ENCODE results near the gene PBX2.
"Not testable (repeated sequence)": the region's sequence is repeated elsewhere in the genome, so short reads cannot be mapped to it uniquely, and the experiment has no call there.

The PBX2 gene

DNA sequence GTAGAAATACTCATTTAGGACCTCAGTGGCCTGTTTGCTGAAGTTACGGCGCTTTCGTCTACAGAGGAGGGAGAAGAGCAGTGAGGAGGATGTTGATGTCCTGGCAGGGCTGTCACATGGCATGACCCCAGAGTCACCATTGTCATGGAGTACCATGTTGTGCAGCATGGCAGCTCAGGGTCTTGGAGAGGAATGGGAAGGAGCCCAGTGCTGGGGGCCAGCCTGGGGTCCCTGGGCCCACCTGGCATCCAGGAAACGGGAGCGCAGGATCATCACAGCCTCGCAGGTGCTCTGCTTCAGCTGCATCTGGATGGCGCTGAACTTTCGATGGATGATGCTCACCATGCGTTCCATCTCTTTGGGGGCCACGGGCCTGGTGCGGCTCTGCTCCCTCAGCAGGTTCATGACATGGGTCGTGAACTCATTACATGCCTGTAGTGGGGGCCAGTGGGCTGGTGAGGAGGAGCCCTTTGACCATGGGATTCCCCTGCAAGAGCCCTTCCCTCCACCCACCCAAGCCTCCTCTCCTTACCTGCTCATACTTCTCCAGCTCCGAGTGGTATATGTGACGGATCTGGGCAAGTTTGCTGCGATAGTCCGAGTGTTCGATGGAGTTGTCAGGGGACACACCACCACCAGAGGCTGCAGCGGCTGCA lies 2.1 kb downstream of the PBX2 start:
- H3K4me3 ChIP-seq (ENCODE audit: low read depth, low read length) = not testable (repeated sequence)

DNA sequence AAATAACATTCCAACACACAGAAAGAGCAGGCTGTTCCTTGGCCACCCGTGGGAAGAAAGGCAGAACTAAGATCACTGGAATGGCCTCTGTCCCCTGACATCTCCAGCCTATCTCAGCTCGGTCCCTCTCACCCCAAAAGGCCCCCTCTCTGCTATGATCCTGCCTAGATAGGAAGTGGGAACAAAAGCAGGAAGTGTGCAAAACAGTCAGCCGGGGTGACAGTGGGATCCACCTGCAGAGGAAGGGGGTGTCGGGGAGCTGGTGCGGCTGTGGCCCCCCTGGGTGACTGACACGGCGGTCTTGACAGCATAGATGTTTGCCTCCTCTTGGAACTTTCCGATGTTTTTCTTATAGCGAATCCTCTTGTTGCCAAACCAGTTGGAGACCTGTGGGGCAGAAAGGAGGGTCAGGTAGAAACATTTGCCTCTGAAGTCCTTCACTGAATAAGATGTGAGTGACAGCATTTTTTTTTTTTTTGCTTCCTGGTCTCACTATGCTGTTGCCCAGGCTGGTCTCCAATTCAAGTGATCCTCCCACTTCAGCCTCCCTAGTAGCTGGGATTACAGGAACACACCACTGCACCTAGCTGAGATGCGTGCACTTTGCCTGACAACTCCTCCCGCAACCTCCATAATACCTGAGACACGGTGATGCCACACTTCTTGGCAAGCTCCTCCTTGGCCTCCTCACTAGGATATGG lies 2.8 kb downstream of the PBX2 start:
- H3K4me3 ChIP-seq (ENCODE audit: low read depth, low read length) = no peak overlapping the region

DNA sequence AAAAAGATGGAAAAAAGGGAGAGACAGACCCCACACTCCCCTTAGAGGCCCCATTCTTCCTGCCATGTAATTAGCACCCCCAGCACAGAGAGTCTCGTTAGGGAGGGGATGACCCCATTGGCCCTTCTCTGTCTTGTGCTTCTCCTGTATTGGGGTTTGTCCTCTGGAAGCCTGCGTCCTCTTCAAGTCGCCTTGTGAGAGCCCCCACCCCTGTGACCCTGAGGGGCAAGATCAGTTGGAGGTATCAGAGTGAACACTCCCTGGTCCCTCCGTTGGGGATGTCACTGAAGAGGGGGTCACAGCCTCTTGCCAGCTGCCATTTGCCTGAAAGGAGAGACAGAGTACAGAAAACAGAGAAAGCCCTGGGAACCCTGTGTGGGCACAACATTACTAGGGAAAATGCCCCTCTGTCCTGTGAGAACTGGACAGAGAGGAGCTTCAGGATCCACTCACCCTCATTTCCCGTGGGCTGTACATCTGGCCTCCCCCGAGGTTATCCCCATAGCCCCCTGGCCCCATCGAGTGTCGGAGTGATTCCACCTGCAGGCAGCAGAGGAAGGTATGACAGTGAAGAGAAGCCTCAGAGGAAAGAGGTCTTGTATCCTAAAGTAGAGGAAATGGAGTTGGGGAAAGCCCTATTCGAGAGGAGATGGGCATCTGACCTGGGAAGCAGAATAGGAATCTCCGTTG lies 3.7 kb downstream of the PBX2 start:
- H3K4me3 ChIP-seq (ENCODE audit: low read depth, low read length) = not testable (repeated sequence)

DNA sequence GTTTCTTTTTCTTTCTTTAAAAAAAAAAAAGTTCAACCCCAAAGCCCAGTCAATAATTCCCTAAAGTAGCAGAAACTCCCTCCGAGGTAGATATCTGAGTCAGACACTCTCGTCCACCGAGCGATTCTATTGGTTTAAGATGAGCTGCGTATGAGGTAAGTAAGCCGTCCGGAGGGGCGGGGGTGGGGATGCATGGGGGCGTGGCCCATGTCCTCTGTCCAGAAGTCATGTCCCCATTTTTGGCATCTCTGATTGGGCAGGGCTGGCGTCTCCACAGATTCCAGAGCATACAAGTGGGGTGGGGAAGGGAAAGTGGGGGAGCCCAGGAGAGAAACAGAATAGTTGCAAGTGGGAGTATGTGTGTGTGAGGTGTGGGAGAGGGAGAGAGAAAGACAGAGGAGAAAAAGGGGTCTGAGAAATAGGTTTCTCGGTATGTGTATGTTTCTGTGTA lies 4.3 kb downstream of the PBX2 start:
- H3K4me3 ChIP-seq (ENCODE audit: low read depth, low read length) = not testable (repeated sequence)

DNA sequence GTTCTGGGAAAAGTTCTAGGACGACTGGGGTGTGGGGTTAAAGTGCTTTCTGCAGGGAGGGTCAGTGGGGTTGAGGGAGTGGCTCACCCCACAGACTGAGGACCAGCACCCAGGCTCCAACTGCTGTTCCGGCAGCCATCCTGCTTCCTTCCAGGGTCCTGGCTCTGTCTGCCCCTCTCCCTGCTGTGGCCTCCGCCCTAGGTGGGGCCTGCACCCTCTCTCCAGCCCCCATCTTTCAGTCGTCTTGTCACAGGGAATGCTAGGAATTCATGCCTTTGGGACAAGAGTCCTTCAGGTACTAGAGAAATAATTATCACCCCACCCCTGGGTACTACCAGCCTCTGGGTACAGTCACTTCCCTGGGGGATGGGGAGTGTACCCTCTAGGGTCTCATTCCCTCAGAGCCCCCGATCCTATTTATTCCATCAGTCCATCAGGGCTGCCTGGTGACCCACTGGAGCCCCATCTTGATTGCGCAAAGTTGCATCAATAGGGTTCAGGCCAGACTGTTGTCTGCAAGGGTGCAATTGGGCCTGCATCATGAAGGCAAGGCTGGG lies 5.8 kb downstream of the PBX2 start, which contains the start of gene AGER:
AGER (minus strand) TSS at position 170 of the 557 bp plus-strand sequence; CDS start at position 139, 31 bp downstream.
- no peak within 1 kb of the TSS for H3K4me3 ChIP-seq (ENCODE audit: low read depth, low read length)

DNA sequence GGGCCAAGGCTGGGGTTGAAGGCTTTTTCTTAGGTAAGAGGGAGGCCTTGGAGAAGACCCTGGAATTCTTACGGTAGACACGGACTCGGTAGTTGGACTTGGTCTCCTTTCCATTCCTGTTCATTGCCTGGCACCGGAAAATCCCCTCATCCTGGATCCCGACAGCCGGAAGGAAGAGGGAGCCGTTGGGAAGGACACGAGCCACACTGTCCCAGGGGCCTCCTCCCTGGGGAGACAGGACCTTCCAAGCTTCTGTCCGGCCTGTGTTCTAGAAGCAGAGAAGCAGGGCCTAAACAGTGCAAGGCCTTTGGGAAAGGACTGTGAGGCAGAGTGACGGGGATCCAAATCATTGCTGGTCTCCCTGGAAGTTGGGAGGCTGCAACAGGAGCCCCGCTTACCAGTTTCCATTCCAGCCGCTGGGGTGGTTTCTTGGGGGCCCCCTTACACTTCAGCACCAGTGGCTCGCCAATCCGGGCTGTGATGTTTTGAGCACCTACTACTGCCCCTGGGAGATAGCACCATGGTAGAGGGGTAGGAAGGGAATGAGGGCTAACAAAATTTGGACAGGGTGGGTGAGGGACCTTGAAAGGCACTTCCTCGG lies 6.4 kb downstream of the PBX2 start:
- no peak overlapping the region for H3K4me3 ChIP-seq (ENCODE audit: low read depth, low read length)

DNA sequence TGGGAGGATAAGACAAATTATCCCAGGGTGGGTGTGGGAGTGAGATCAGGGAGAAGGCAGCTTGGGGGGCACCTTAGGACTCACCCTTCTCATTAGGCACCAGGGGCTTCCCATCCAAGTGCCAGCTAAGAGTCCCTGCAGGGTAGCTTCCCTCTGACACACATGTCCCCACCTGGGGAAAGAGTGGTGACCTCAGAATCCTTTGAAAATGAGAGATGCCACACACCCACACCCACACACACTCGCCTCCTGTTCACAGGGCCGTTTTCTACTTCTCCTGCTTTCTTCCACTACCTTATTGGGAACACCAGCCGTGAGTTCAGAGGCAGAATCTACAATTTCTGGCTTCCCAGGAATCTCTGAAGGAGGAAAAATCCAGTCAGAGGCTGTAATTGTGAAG lies 7.0 kb downstream of the PBX2 start:
- no peak overlapping the region for H3K4me3 ChIP-seq (ENCODE audit: low read depth, low read length)

DNA sequence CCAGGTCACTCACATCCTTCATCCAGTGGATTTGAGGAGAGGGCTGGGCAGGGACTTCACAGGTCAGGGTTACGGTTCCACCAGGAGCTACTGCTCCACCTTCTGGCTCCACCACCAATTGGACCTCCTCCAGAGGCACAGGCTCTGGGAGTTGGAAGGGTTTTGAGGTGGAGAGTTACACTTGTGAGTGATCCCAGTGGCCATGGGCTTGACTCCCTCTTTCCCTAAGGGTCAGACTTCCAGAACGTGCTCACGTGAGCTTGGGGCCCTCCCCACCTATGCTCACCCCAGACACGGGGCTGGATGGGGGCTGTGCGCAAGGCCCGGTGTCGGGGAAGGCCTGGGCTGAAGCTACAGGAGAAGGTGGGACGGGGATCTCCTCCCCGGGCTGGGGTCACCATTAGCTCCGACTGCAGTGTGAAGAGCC lies 7.4 kb downstream of the PBX2 start:
- no peak overlapping the region for H3K4me3 ChIP-seq (ENCODE audit: low read depth, low read length)

DNA sequence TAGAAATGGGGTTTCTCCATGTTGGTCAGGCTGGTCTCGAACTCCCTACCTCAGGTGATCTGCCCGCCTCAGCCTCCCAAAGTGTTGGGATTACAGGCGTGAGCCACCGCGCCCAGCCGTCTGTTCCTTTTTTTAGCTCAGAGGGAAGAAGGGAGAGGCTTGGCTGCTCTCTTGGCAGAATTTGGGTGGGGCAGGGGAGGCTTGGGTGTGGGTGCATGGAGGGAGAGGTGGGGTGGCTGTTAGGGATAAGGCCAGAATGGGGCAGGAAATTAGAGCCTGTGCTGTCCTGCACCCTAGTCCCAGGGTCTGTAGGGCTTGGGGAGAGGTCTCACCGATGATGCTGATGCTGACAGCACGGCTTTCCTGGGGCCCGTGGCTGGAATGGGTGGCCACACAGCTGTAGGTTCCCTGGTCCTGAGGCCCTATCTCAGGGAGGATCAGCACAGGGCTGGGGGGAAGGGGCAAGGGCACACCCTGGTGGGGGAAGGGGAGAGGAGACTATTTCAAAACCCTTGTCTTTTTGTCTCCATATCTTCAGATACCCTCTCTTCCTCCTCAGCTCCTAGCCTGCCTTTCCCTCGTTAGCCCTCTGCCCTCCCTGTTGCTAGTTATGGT lies 8.0 kb downstream of the PBX2 start:
- H3K4me3 ChIP-seq (ENCODE audit: low read depth, low read length) = no peak overlapping the region

DNA sequence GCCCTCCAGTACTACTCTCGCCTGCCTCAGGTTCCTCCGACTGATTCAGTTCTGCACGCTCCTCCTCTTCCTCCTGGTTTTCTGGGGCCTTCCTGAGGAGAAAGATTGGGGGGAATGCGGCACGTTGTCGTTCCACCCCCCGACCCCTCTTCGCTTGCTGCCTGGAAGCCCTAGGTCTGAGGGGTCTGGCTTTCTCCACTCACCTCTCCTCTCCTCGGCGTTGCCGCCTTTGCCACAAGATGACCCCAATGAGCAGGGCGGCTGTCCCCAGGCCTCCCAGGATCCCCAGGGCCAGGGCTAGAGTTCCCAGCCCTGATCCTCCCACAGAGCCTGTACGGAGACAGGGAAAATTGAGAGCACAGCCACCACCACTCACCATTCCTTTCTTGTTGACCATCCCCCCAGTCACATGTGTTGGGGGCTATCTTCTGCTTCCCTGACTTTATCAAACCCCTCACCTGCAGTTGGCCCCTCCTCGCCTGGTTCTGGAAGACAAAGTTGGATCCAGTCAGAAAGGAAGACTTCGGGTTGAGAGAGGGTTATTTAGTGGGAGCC lies 8.8 kb downstream of the PBX2 start:
- no peak overlapping the region for H3K4me3 ChIP-seq (ENCODE audit: low read depth, low read length)

DNA sequence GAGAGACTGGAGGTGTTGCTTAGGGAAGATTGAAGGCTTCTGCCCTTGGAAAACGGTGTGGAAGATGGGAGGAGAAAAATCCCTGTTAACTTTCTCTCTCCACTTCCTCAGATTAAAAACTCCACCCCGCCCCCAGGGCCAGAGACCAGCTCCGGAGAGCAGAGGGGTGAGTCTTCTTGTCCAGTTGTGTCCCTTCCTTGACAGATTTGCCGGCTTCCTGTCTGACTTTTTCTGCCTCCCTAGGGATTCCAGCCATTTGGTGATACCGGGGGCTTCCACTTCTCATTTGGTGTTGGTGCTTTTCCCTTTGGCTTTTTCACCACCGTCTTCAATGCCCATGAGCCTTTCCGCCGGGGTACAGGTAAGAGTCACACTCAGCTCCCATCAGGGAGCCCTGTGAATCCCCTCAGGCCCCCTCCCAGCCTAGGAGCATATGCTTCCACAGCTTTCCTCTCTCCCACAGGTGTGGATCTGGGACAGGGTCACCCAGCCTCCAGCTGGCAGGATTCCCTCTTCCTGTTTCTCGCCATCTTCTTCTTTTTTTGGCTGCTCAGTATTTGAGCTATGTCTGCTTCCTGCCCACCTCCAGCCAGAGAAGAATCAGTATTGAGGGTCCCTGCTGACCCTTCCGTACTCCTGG lies 10.1 kb downstream of the PBX2 start:
- H3K4me3 ChIP-seq (ENCODE audit: low read depth, low read length) = no peak overlapping the region

DNA sequence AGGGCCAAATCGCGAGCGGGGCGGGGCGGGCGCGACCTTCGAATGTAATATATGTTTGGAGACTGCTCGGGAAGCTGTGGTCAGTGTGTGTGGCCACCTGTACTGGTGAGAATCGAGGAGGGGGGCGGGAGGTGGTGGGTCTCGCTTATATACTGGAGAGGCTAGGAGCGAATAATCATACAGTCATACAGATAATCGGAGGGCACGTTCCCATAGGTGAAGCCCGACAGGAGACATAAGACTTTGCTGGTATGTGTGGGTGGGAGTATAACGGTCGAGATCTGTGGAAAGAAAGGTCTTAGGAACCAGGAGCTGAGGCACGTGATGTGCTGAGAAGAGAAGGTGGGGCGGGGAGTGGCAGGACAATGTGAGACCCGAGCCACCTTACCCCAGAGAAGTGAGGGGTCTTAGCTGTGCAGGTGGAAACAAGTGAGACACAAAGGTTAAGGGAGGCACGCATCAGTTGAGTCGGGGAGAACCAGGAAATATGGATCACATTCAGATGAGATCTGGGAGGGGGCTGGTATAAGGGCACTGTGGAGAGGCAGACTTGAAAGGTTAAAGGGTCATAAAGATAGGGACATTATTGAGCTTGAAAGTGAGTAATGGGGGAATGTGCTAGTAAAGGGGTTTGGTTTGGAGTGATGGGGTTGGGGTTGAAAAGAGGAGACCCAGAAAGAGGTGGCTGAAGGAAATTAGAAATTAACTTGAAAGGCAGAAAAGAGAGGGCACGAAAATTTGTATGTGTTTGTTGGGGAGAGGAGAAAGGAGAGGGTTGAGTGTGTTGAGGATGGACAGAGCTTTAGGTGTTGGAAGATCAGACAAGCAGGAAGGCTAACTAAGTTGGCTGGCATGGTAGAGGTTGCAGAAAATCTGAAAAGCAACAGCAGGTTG lies 11.2 kb downstream of the PBX2 start:
- peak overlapping the region; percentile 87 for H3K4me3 ChIP-seq (ENCODE audit: low read depth, low read length)

DNA sequence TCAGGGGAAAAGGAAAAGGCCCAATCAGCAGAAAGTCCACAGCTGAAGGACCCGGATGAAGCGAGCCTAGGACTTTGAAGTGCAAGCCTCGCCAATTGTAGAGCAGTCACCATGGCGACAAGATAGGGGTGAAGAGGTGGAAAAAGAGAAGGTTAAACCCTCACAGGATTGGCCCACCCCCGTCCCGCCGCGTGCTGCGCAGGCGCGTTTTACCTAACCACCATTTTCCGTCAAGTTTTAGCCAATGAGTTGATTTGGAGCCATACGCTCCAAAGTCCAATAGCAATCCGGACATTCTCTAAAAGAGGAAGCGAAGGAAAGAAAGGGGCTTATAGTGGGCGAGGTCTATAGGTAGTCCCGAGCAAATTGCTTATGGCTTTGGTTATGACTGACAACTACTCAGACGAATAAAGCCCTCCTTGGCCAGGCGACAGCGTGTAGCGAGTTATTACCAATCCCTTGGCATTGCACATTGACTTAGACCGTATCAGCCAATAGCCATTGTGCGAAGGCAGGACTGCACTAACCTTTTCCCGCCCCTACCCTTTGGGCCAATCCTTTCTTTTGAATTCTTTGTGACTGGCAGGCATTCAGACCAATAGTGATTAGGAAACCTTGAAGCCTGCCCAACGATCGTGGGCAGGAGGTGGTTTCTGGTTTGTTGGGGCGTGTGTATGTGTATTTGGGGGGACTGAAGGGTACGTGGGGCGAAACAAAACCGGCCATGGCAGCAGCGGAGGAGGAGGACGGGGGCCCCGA lies 12.0 kb downstream of the PBX2 start, which contains the start of gene RNF5:
RNF5 (plus strand) TSS at position 618 of the 759 bp plus-strand sequence; CDS start at position 725, 107 bp downstream.
- H3K4me3 ChIP-seq (ENCODE audit: low read depth, low read length) = peak within 1 kb of the TSS; percentile 87

DNA sequence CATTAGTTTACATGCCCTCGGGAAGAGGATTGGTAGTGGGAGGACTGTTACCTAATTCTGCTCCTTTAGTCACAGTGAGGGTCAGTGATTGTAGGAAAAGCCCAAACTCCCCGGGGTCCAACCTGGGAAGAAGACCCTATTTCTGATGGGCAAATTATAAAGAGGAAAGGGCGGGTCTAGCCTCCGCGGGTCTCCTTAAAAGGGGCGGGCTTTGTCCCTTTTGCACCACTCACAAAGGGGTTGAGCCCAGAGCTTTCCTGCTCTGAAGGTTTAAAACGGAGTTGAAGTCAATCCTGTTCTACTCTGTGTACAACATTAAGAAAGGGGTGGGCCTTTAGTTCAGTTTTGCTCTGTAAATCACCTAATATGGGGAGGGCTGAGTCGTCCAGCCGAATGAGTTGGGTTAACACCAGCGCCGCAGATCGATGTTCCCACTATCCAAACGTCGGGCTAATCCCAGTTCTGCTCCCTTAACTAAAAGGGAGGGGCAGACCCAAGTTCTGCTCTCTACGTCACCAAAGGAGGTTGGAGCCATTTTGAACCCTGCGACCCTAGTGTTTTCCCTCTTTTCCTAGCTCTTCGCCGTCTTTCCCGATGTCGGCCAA lies 12.7 kb downstream of the PBX2 start:
- H3K4me3 ChIP-seq (ENCODE audit: low read depth, low read length) = peak overlapping the region; percentile 77

DNA sequence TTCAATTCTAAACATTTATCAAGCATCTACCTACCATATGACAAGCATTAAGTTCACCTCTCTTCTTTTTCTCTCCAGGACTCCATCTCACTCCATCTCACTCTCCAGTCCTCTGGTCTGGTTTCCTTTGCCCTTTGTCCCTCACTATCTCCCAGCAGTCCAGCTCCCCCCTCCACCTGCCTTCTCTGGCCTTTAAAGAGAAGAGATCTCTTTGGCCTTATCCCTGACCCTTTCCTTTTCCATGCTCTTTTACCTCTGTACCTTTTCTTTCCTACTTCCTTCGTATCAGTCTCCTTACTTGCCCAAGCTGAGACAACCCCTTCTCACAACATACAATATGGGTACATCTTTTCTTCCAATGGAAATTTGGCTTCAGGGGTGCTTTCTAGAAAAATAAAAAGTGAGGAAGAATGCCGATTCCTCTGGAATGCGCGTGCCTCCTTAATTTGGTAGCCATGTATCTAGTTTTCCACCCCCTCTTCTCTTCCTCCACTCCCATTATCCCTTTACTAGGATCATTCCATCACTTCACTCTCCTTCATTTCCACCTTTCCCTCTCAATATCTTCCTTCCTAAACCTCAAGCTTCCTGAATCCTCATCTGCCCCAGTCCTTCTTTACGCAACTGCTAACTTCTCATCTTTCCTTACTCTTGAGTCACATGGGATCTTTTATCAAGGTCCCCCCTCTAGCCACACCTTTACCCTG lies 13.4 kb downstream of the PBX2 start:
- H3K4me3 ChIP-seq (ENCODE audit: low read depth, low read length) = peak overlapping the region; percentile 77

DNA sequence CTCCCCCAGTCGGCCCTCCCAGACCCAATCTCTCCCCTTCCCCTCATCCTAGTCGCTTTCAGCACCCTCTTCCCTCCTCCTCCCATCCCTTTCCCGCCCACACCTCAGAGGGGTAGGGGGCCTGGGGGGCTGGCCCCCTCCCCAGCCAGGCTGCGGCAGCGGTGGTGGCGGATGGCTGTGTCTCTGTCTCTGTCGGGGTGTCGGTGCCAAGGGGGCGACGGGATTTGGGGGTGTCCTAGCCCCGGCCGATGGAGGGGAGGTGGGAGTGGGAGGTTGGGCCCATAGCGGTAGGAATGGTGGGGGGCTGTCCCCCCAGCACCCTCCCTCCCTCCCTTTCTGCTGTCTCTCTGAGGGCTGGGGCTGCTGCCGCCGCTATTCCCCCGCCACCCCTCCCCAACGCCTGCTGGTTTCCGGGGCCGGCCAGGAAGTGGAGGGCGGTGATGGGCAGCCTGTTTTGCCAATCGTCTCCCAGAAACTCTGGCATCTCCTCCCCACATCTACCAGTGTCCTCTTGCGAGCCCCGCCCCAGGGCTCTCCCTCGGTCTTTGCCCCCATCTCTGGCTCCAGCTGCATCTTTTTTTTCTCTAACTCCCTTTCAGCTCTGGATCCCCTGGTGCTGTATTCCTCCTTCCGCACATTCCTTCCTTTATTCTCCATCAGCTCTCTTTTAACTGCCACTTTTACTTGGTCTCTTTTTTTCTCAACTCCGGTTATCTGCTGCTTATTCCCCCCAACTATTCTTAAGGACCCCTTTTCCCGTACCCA lies 14.1 kb downstream of the PBX2 start, which contains the start of gene AGPAT1:
AGPAT1 (minus strand) TSS at position 374 of the 765 bp plus-strand sequence. CDS start 4,588 bp downstream, outside the sequence.
- peak within 1 kb of the TSS; percentile 77 for H3K4me3 ChIP-seq (ENCODE audit: low read depth, low read length)

All from iPS-11a (cell line).